Fibroblast of villous mesenchyme (primary cell): ENCODE data around the gene PABPN1L. TPM values are rescaled to one million over a fixed set of nuclear protein-coding genes. Genes with fewer than 3 reads are reported as not detected.
A peak's percentile ranks its signal among the peaks of the same experiment; 100 is the strongest.

Experiments
- DNase-seq: peaks from one replicate; pipeline ENCODE4 v3.0.0-alpha.2; 2010; ENCODE audit warnings: low read depth
- H3K4me3 ChIP-seq: 2 replicates; pipeline ENCODE4 v1.5.1; 2011; ENCODE audit warnings: low read depth, mild to moderate bottlenecking, low read length
- total RNA-seq: library from RNA; depleted of rRNA; stranded (reverse); fragments of >200 nt; gene quantifications from 2 replicates; pipeline ENCODE4 v1.2.3, GENCODE V29; 2012
- TF ChIP-seq, protein P1 (sequence below): IDR thresholded peaks from 2 replicates; pipeline ENCODE4 v1.5.1; 2012; ENCODE audit warnings: low read depth, mild to moderate bottlenecking, low read length; ENCODE audit not compliant: insufficient read depth

PABPN1L gene
- total RNA-seq, 1 donor, result not detected

DNA sequence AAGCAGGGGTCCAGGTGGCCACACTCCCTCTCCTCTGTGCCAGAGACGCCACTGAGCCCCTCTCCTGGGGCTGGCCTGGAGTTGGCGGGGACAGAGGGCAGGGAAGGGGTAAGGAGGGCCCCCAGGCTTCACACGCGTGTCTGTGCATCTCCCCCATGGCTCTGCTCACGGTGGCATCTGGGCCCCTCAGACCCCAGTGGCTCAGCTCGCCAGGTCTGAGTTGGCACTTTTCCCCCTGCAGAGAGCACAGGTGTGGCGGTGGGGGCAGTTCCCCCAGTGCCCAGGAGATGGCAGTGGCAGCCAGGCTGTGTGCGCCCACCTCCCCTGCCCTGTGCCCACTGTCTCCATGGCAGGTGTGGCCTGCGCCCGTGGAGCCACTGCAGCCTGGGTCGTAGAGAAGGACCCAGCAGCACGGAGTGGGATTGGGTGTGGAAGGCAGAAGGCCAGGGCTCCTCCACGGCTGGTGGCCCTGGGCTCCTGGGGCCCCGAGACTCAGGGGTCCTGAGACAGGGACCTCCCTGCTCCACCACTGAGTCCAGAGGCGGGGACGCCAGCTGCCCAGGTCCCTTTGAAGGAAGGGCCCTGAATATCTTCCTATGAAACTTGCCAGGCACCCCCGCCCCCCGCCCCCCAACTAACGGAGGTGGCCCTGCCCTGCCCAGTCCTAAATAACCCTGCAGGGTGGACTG lies 50.4 kb downstream of the PABPN1L start:
- no peak for DNase-seq

DNA sequence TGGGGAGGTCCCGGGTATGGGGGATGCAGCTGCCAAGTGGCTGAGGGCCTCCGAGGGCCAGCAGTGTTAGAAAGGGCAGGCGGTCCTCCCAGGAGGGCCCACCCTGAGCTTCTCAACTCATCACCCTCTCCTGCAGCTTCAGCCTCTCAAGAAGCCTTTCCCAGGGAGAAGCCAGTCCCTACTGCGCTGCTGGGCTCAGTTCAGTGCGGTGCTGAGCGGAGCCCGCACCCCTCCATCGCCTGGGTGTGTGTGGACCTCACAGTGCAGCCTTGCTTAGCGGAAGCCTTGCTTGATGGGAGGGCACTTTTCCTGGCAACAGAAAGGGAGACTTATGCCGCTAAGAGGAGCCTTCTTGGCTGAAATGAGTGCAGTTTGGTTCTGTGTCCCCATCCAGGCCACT lies 51.2 kb downstream of the PABPN1L start:
- H3K4me3 ChIP-seq, result no peak overlapping the region
- DNase-seq, result no peak
- TF ChIP-seq, protein P1, sequence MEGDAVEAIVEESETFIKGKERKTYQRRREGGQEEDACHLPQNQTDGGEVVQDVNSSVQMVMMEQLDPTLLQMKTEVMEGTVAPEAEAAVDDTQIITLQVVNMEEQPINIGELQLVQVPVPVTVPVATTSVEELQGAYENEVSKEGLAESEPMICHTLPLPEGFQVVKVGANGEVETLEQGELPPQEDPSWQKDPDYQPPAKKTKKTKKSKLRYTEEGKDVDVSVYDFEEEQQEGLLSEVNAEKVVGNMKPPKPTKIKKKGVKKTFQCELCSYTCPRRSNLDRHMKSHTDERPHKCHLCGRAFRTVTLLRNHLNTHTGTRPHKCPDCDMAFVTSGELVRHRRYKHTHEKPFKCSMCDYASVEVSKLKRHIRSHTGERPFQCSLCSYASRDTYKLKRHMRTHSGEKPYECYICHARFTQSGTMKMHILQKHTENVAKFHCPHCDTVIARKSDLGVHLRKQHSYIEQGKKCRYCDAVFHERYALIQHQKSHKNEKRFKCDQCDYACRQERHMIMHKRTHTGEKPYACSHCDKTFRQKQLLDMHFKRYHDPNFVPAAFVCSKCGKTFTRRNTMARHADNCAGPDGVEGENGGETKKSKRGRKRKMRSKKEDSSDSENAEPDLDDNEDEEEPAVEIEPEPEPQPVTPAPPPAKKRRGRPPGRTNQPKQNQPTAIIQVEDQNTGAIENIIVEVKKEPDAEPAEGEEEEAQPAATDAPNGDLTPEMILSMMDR, result no peak

More for the DNA sequence above, 50.4 kb downstream of the PABPN1L start:
- TF ChIP-seq, protein P1, result peak; percentile 62
- no peak overlapping the region for H3K4me3 ChIP-seq

DNA sequence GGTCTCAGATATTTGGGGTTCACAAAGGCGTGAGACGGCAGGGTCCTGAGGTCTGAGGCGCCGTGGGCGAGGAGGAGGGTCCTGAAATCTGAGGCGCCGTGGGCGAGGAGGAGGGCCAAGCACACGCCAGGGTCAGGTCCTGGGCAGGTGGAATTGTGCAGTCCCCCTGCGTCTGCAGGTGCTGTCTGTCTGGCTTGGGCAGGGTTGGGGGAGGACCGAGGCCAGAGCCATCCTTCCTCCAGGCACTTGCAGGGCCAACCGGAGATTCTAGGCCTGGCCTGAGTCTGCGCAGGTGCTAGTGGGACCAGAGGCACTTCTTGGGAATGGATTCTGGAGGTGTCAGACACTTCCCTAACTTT lies 52.3 kb downstream of the PABPN1L start:
- TF ChIP-seq, protein P1, result no peak
- DNase-seq, result no peak
- H3K4me3 ChIP-seq, result no peak overlapping the region

Other genes with a start within 250 kb of the PABPN1L start
- not detected in 2 replicates for gene IL17C, start 228.1 kb downstream of the PABPN1L start, total RNA-seq
- gene CYBA, start 215.6 kb downstream of the PABPN1L start, total RNA-seq, result 152 and 167 TPM in 2 replicates
- gene MVD, start 203.6 kb downstream of the PABPN1L start, total RNA-seq, result 111 and 124 TPM in 2 replicates
- gene SNAI3, start 180.2 kb downstream of the PABPN1L start, total RNA-seq, result not detected in 2 replicates
- gene RNF166, start 160.3 kb downstream of the PABPN1L start, total RNA-seq, result 13.0 and 19.0 TPM in 2 replicates
- gene CTU2, start 160.2 kb downstream of the PABPN1L start, total RNA-seq, result 19.4 and 25.1 TPM in 2 replicates
- gene PIEZO1, start 81.4 kb downstream of the PABPN1L start, total RNA-seq, result 196 and 197 TPM in 2 replicates
- gene CDT1, start 62.9 kb downstream of the PABPN1L start, total RNA-seq, result 7.8 and 12.6 TPM in 2 replicates
- 39.7 and 46.1 TPM in 2 replicates for gene APRT, start 54.7 kb downstream of the PABPN1L start, total RNA-seq
- 24.8 and 26.3 TPM in 2 replicates for gene GALNS, start 9.7 kb downstream of the PABPN1L start, total RNA-seq
- gene TRAPPC2L, start 9.5 kb downstream of the PABPN1L start, total RNA-seq, result 34.5 and 49.6 TPM in 2 replicates
- not detected in 2 replicates for gene CBFA2T3, start 110.5 kb upstream of the PABPN1L start, total RNA-seq
- 20.7 and 22.9 TPM in 2 replicates for gene ACSF3, start 227.2 kb upstream of the PABPN1L start, total RNA-seq